Epithelial cell of esophagus (primary cell): ENCODE results near the gene CBFA2T2.
"Not testable (repeated sequence)": the region's sequence is repeated elsewhere in the genome, so short reads cannot be mapped to it uniquely, and the experiment has no call there.

ENCODE experiments used
- DNase-seq: peaks from one replicate; pipeline ENCODE4 v3.0.0; 2010; ENCODE audit warnings: low read depth
- H3K4me3 ChIP-seq: 2 replicates; pipeline ENCODE4 v1.5.1; 2011; ENCODE audit warnings: mild to moderate bottlenecking, low read length, control low read depth
- TF ChIP-seq, protein P1 (sequence below): IDR thresholded peaks from 2 replicates; pipeline ENCODE4 v1.5.1; 2011; ENCODE audit warnings: low read depth, mild to moderate bottlenecking, low read length, control low read depth, inconsistent platforms; ENCODE audit not compliant: insufficient read depth; ENCODE audit errors: missing control alignments

Gene CBFA2T2

DNA sequence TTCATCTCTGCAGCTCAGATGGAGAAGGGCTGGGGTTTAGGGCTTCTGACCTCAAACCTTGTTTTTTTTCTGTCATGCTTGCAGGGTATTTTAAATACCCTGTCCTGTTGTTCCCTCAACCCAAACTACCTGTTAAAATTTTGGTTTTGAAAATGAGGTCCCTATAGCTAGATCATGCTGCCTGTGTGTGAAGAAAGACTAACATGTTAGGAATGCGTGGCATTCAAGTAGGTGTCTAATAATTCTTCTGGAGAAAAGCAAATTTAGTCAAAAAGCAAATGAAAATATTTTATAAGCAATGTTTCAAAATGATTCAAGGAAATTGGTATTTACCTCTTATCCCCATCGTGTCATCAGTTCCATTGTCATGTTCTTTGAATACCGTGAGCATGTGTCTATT is 95.1 kb downstream of the CBFA2T2 start:
- DNase-seq: no peak
- H3K4me3 ChIP-seq: no peak overlapping the region
- TF ChIP-seq, protein P1, sequence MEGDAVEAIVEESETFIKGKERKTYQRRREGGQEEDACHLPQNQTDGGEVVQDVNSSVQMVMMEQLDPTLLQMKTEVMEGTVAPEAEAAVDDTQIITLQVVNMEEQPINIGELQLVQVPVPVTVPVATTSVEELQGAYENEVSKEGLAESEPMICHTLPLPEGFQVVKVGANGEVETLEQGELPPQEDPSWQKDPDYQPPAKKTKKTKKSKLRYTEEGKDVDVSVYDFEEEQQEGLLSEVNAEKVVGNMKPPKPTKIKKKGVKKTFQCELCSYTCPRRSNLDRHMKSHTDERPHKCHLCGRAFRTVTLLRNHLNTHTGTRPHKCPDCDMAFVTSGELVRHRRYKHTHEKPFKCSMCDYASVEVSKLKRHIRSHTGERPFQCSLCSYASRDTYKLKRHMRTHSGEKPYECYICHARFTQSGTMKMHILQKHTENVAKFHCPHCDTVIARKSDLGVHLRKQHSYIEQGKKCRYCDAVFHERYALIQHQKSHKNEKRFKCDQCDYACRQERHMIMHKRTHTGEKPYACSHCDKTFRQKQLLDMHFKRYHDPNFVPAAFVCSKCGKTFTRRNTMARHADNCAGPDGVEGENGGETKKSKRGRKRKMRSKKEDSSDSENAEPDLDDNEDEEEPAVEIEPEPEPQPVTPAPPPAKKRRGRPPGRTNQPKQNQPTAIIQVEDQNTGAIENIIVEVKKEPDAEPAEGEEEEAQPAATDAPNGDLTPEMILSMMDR: no peak

DNA sequence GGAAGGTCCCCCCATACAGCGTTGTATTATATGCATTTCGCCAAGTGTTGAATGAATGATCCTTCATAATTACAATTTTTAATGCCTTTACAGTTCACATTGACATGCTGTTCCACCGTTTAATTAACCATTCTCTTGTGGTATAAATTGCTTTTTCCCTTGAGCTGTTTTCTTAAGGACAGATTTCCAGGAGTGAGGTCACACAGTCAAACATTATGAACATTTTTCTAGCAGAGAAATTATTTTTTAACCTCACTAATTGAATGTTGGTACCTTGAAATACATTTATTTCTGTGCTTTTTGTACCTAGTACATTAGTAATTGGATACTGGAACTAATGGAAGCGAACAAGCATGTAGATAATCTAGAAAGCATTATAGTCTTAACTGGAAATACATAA is 95.5 kb downstream of the CBFA2T2 start:
- TF ChIP-seq, protein P1: no peak
- no peak overlapping the region for H3K4me3 ChIP-seq
- no peak for DNase-seq

DNA sequence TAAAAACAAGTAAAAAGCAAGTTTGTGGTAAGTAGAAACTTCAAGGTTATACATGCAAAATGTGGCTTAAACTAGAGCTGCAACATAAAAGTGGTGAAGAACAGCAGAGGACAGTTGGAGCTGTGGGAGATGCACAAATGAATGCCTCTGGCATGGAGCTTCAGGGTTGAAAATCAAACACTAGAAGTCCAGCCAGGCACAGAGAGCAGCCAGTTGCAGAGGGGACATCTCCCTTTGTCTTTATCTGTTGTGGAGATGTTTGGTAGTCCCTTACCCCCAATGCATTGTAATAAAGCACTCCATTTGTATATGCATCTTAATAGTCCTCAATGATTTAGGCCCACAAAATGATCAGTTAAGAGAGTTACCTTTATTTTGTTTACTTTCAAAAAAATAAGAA is 99.2 kb downstream of the CBFA2T2 start:
- no peak for DNase-seq
- TF ChIP-seq, protein P1: no peak
- H3K4me3 ChIP-seq: no peak overlapping the region

DNA sequence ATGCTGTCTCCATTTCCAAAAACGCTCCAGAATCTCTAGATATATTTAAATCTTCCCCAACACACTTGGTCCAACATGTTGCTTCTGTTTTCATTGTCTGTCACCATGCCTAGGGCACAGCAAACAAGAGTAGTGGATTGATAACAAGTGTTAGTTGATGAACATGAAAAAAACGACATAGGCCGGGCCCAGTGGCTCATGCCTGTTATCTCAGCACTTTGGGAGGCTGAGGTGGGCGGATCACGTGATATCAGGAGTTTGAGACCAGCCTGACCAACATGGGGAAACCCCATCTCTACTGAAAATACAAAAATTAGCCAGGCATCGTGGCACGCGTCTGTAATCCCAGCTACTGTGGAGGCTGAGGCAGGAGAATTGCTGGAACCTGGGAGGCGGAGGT is 102.0 kb downstream of the CBFA2T2 start:
- DNase-seq, H3K4me3 ChIP-seq: not testable (repeated sequence)

DNA sequence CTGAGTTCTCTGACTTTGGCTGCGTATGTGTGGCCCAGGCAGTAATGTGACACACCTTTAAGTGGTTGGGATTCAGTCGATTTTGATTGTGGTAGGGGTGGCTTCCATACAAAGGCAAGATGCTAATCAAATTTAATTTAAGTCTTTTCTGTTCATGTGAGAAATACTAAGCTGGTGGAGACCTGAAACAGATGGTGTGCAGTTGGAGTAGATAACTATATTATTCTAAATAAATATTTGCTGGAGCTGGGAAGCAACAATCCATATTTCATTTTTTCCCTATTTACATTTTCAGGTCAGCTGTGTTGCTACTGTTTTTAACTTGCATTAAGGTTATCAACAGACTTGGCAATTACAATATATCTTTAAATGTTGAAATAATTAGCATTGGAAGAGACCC is 104.8 kb downstream of the CBFA2T2 start:
- TF ChIP-seq, protein P1: no peak
- DNase-seq: no peak
- no peak overlapping the region for H3K4me3 ChIP-seq

DNA sequence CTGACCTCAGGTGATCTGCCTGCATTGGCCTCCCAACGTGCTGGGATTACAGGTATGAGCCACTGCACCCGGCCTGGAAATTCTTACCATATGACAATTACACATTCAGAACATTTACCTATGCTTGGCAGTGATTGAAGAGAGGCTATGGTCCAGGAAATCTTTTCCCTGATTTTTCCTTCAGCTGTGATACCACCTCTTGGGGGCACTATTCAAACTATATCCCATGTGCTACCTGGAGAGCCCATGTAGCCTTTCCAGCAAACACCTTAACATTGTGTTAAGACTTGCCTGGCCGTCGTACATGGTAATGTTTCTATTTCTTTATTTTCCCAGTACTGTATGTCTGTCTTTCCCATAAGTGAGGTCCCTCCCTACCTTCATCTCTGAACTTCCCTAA is 110.5 kb downstream of the CBFA2T2 start:
- no peak overlapping the region for H3K4me3 ChIP-seq
- TF ChIP-seq, protein P1: no peak
- no peak for DNase-seq

DNA sequence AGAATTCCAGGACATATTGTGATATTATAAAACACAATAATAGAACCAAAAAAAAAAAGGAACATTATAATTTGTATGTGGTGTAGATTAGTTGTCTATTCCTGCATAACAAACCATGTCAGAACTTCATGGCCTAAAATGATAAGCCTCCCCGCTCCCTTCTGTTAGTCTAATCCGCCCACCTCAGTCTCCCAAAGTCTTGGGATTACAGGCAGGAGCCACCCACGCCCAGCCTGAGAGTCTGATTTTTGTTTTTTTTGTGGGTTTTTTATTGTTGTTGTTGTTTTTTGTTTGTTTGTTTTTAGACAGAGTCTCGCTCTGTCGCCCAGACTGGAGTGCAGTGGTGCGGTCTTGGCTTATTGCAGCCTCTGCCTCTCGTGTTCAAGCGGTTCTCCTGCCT is 111.1 kb downstream of the CBFA2T2 start:
- no peak overlapping the region for H3K4me3 ChIP-seq
- TF ChIP-seq, protein P1: no peak
- no peak for DNase-seq

DNA sequence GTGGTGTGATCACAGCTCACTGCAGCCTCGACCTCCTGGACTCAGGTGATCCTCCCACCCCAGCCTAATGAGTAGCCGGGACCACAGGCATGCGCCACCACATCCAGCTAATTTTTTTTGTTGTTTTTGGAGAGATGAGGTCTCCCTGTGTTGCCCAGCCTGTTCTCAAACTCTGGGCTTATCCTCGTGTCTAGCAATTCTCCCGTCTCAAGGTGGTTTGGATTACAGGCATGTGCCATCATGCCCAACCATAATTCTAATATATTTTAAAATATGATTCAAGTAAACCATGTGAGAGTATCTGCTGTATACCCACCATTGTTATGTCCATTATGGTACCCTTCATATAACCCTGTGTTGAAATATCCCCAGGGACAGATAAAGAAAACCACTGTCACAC is 112.0 kb downstream of the CBFA2T2 start:
- no peak overlapping the region for H3K4me3 ChIP-seq
- TF ChIP-seq, protein P1: no peak
- DNase-seq: peak; percentile 69
